SK-N-SH treated with all-trans-retinoic acid at 6 μM for 48 hours (cell line): ENCODE data around the gene CTNNAL1.

Source experiments
- ATAC-seq: fragments of 200-7000 bp; cut with Tn5 transposase; 3 replicates; pipeline ENCODE4 v1.9.1; 2020; ENCODE audit warnings: mild to moderate bottlenecking, moderate library complexity
- ARNTL ChIP-seq: fragments of 450-650 bp; formaldehyde crosslinking; IDR thresholded peaks from 2 replicates; pipeline ENCODE4 v1.5.0; 2020; ENCODE audit warnings: low read depth, mild to moderate bottlenecking, moderate library complexity, borderline replicate concordance
- BACH2 ChIP-seq: fragments of 250-450 bp; sonication (Bioruptor Pico); IDR thresholded peaks from 2 replicates; pipeline ENCODE4 v1.9.0; 2021; ENCODE audit warnings: mild to moderate bottlenecking, borderline replicate concordance
- CREB5 ChIP-seq: fragments of 250-450 bp; sonication (Bioruptor Pico); IDR thresholded peaks from 2 replicates; pipeline ENCODE4 v1.5.1; 2020; ENCODE audit warnings: low read depth, mild to moderate bottlenecking, moderate library complexity
- CSDC2 ChIP-seq: fragments of 250-450 bp; sonication (Bioruptor Pico); IDR thresholded peaks from 2 replicates; pipeline ENCODE4 v1.5.0; 2020; ENCODE audit warnings: mild to moderate bottlenecking, moderate library complexity
- CSRNP3 ChIP-seq: fragments of 250-450 bp; sonication (Bioruptor Pico); IDR thresholded peaks from 2 replicates; pipeline ENCODE4 v1.5.1; 2021; ENCODE audit warnings: mild to moderate bottlenecking, moderate library complexity
- GLIS3 ChIP-seq: fragments of 250-450 bp; sonication (Bioruptor Pico); IDR thresholded peaks from 2 replicates; pipeline ENCODE4 v1.5.0; 2020; ENCODE audit warnings: mild to moderate bottlenecking, moderate library complexity
- ISL1 ChIP-seq: fragments of 250-450 bp; sonication (Bioruptor Pico); IDR thresholded peaks from 2 replicates; pipeline ENCODE4 v2.1.2; 2022; ENCODE audit warnings: mild to moderate bottlenecking, moderate library complexity
- OSR1 ChIP-seq: fragments of 250-450 bp; sonication (Bioruptor Pico); IDR thresholded peaks from 2 replicates; pipeline ENCODE4 v1.8.0; 2022; ENCODE audit warnings: moderate library complexity, mild to moderate bottlenecking, inconsistent platforms
- PPARA ChIP-seq: fragments of 250-450 bp; sonication (Bioruptor Pico); IDR thresholded peaks from 2 replicates; pipeline ENCODE4 v1.5.0; 2020; ENCODE audit warnings: mild to moderate bottlenecking, borderline replicate concordance
- RARB ChIP-seq: fragments of 250-450 bp; sonication (Bioruptor Pico); IDR thresholded peaks from 2 replicates; pipeline ENCODE4 v1.8.0; 2021; ENCODE audit warnings: mild to moderate bottlenecking, moderate library complexity
- SNAI2 ChIP-seq: fragments of 250-450 bp; sonication (Bioruptor Pico); IDR thresholded peaks from 2 replicates; pipeline ENCODE4 v1.5.0; 2020; ENCODE audit warnings: mild to moderate bottlenecking, moderate library complexity
- TCF4 ChIP-seq: fragments of 250-450 bp; sonication (Bioruptor Pico); IDR thresholded peaks from 2 replicates; pipeline ENCODE4 v1.8.0; 2021; ENCODE audit warnings: mild to moderate bottlenecking, moderate library complexity, borderline replicate concordance
- TOX ChIP-seq: fragments of 250-450 bp; sonication (Bioruptor Pico); IDR thresholded peaks from 2 replicates; pipeline ENCODE4 v1.8.0; 2021; ENCODE audit warnings: mild to moderate bottlenecking, moderate library complexity, borderline replicate concordance
- TSHZ2 ChIP-seq: fragments of 250-450 bp; sonication (Bioruptor Pico); IDR thresholded peaks from 2 replicates; pipeline ENCODE4 v1.5.0; 2020; ENCODE audit warnings: mild to moderate bottlenecking, moderate library complexity
- ZC3H10 ChIP-seq: fragments of 250-450 bp; sonication (Bioruptor Pico); IDR thresholded peaks from 2 replicates; pipeline ENCODE4 v1.5.1; 2021; ENCODE audit warnings: mild to moderate bottlenecking, moderate library complexity
- ZFP3 ChIP-seq: fragments of 250-450 bp; sonication (Bioruptor Pico); IDR thresholded peaks from 2 replicates; pipeline ENCODE4 v1.5.0; 2020; ENCODE audit warnings: mild to moderate bottlenecking, moderate library complexity
- ZFP30 ChIP-seq: fragments of 450-650 bp; formaldehyde crosslinking; IDR thresholded peaks from 2 replicates; pipeline ENCODE4 v1.5.0; 2022; ENCODE audit warnings: mild to moderate bottlenecking, moderate library complexity
- ZNF565 ChIP-seq: fragments of 450-650 bp; formaldehyde crosslinking; conservative IDR thresholded peaks from 2 replicates; pipeline ENCODE4 v1.5.0; 2020; ENCODE audit warnings: low read depth, mild to moderate bottlenecking, moderate library complexity
- ZNF70 ChIP-seq: fragments of 450-650 bp; formaldehyde crosslinking; IDR thresholded peaks from 2 replicates; pipeline ENCODE4 v1.5.0; 2020; ENCODE audit warnings: mild to moderate bottlenecking, moderate library complexity
- ZNF8 ChIP-seq: fragments of 450-650 bp; formaldehyde crosslinking; IDR thresholded peaks from 2 replicates; pipeline ENCODE4 v1.5.0; 2020; ENCODE audit warnings: mild to moderate bottlenecking, moderate library complexity
- TF ChIP-seq, protein P1 (sequence below): fragments of 250-450 bp; sonication (Bioruptor Pico); IDR thresholded peaks from 2 replicates; pipeline ENCODE4 v1.8.0; 2021; ENCODE audit warnings: low read depth, mild to moderate bottlenecking, moderate library complexity, borderline replicate concordance
- TF ChIP-seq, protein P2 (sequence below): fragments of 250-450 bp; sonication (Bioruptor Pico); IDR thresholded peaks from 2 replicates; pipeline ENCODE4 v1.8.0; 2020; ENCODE audit warnings: mild to moderate bottlenecking, moderate library complexity, borderline replicate concordance

The CTNNAL1 gene

GRCh38 chr9:109020581-109021511 lies 7.5 kb upstream of the CTNNAL1 start:
- no peak for TF ChIP-seq ARNTL
- TF ChIP-seq ZFP30 (CRISPR knock-in tag): no peak
- no peak for TF ChIP-seq SNAI2 (CRISPR knock-in tag)
- no peak for TF ChIP-seq TSHZ2
- no peak for TF ChIP-seq ZNF565 (CRISPR knock-in tag)
- TF ChIP-seq ZNF70 (CRISPR knock-in tag): no peak
- TF ChIP-seq GLIS3: no peak
- no peak for TF ChIP-seq CREB5 (CRISPR knock-in tag)
- TF ChIP-seq ZFP3 (CRISPR knock-in tag): no peak
- TF ChIP-seq TCF4 (CRISPR knock-in tag): no peak
- no peak for TF ChIP-seq TOX (CRISPR knock-in tag)
- no peak for TF ChIP-seq ZNF8 (CRISPR knock-in tag)
- TF ChIP-seq ZC3H10 (CRISPR knock-in tag): no peak
- TF ChIP-seq, protein P1, sequence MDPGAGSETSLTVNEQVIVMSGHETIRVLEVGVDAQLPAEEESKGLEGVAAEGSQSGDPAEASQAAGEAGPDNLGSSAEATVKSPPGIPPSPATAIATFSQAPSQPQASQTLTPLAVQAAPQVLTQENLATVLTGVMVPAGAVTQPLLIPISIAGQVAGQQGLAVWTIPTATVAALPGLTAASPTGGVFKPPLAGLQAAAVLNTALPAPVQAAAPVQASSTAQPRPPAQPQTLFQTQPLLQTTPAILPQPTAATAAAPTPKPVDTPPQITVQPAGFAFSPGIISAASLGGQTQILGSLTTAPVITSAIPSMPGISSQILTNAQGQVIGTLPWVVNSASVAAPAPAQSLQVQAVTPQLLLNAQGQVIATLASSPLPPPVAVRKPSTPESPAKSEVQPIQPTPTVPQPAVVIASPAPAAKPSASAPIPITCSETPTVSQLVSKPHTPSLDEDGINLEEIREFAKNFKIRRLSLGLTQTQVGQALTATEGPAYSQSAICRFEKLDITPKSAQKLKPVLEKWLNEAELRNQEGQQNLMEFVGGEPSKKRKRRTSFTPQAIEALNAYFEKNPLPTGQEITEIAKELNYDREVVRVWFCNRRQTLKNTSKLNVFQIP: no peak
- no peak for TF ChIP-seq BACH2 (CRISPR knock-in tag)
- no peak for TF ChIP-seq CSRNP3
- TF ChIP-seq, protein P2, sequence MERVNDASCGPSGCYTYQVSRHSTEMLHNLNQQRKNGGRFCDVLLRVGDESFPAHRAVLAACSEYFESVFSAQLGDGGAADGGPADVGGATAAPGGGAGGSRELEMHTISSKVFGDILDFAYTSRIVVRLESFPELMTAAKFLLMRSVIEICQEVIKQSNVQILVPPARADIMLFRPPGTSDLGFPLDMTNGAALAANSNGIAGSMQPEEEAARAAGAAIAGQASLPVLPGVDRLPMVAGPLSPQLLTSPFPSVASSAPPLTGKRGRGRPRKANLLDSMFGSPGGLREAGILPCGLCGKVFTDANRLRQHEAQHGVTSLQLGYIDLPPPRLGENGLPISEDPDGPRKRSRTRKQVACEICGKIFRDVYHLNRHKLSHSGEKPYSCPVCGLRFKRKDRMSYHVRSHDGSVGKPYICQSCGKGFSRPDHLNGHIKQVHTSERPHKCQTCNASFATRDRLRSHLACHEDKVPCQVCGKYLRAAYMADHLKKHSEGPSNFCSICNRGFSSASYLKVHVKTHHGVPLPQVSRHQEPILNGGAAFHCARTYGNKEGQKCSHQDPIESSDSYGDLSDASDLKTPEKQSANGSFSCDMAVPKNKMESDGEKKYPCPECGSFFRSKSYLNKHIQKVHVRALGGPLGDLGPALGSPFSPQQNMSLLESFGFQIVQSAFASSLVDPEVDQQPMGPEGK (CRISPR knock-in tag): no peak
- no peak for ATAC-seq

GRCh38 chr9:109020113-109020512 lies 6.8 kb upstream of the CTNNAL1 start:
- ATAC-seq: no peak
- TF ChIP-seq ZC3H10 (CRISPR knock-in tag): no peak
- no peak for TF ChIP-seq RARB
- TF ChIP-seq CREB5 (CRISPR knock-in tag): no peak
- no peak for TF ChIP-seq CSRNP3
- TF ChIP-seq ZNF8 (CRISPR knock-in tag): no peak
- no peak for TF ChIP-seq ARNTL
- TF ChIP-seq SNAI2 (CRISPR knock-in tag): no peak
- TF ChIP-seq CSDC2 (CRISPR knock-in tag): no peak
- no peak for TF ChIP-seq TCF4 (CRISPR knock-in tag)
- TF ChIP-seq ISL1 (CRISPR knock-in tag): no peak
- no peak for TF ChIP-seq OSR1 (CRISPR knock-in tag)
- no peak for TF ChIP-seq TSHZ2
- TF ChIP-seq PPARA (CRISPR knock-in tag): no peak
- no peak for TF ChIP-seq BACH2 (CRISPR knock-in tag)
- TF ChIP-seq ZFP3 (CRISPR knock-in tag): no peak
